Neural progenitor cell (in vitro differentiated cells): ENCODE data around the gene SLF2. TPM values are rescaled to one million over a fixed set of nuclear protein-coding genes. Genes with fewer than 3 reads are reported as not detected.

ENCODE experiments used
- DNase-seq: peaks from one replicate; pipeline ENCODE4 v3.0.0-alpha.2; 2016; ENCODE audit warnings: low spot score
- H2AFZ ChIP-seq: fragments of 200-600 bp; sonication (generic); replicated peaks from 2 replicates; pipeline ENCODE4 v1.6.1; 2016; ENCODE audit warnings: antibody characterized with exemption
- H3F3A ChIP-seq: fragments of 200-600 bp; sonication (generic); 2 replicates; pipeline ENCODE4 v1.6.1; 2016; ENCODE audit warnings: antibody characterized with exemption, low read depth
- H3K27ac ChIP-seq: fragments of 200-600 bp; sonication (generic); 2 replicates; pipeline ENCODE4 v1.5.1; 2016; ENCODE audit warnings: mild to moderate bottlenecking
- H3K27me3 ChIP-seq: fragments of 200-600 bp; sonication (generic); 2 replicates; pipeline ENCODE4 v1.6.1; 2016; ENCODE audit warnings: mild to moderate bottlenecking, moderate library complexity
- H3K36me3 ChIP-seq: fragments of 200-600 bp; sonication (generic); 2 replicates; pipeline ENCODE4 v1.5.1; 2016
- H3K4me1 ChIP-seq: fragments of 200-600 bp; sonication (generic); 2 replicates; pipeline ENCODE4 v1.6.1; 2016; ENCODE audit warnings: mixed run types
- H3K4me2 ChIP-seq: fragments of 200-600 bp; sonication (generic); 2 replicates; pipeline ENCODE4 v1.6.1; 2016
- H3K4me3 ChIP-seq: fragments of 200-600 bp; sonication (generic); 2 replicates; pipeline ENCODE4 v1.5.1; 2016
- H3K79me2 ChIP-seq: fragments of 200-600 bp; sonication (generic); 2 replicates; pipeline ENCODE4 v1.6.1; 2016; ENCODE audit warnings: low read depth
- H3K9ac ChIP-seq: fragments of 200-600 bp; sonication (generic); 2 replicates; pipeline ENCODE4 v1.6.1; 2016
- H3K9me3 ChIP-seq: fragments of 200-600 bp; sonication (generic); 2 replicates; pipeline ENCODE4 v1.5.1; 2016; ENCODE audit warnings: low read depth
- H4K20me1 ChIP-seq: fragments of 200-600 bp; sonication (generic); 2 replicates; pipeline ENCODE4 v1.6.1; 2016; ENCODE audit warnings: low read depth
- H3K27ac Mint-ChIP-seq: 3 replicates; pipeline ENCODE4 v1.8.0; 2021; ENCODE audit warnings: mixed read lengths
- H3K27me3 Mint-ChIP-seq: 2 replicates; pipeline ENCODE4 v1.8.0; 2022; ENCODE audit warnings: low read depth, mild to moderate bottlenecking, inconsistent platforms, moderate library complexity, mixed read lengths; ENCODE audit not compliant: insufficient read depth
- H3K36me3 Mint-ChIP-seq: 3 replicates; pipeline ENCODE4 v1.8.0; 2021; ENCODE audit warnings: mixed read lengths
- H3K4me1 Mint-ChIP-seq: 3 replicates; pipeline ENCODE4 v1.8.0; 2021; ENCODE audit warnings: mixed read lengths
- H3K4me3 Mint-ChIP-seq: 3 replicates; pipeline ENCODE4 v1.8.0; 2021; ENCODE audit warnings: mild to moderate bottlenecking, moderate library complexity, mixed read lengths
- H3K9me3 Mint-ChIP-seq: 3 replicates; pipeline ENCODE4 v1.8.0; 2020; ENCODE audit warnings: mixed read lengths
- EZH2 ChIP-seq: fragments of 200-600 bp; sonication (generic); IDR thresholded peaks from 2 replicates; pipeline ENCODE4 v1.6.1; 2017; ENCODE audit warnings: antibody characterized with exemption, mild to moderate bottlenecking, moderate library complexity
- EZH2phosphoT487 ChIP-seq: fragments of 200-600 bp; sonication (generic); IDR thresholded peaks from 2 replicates; pipeline ENCODE4 v1.6.1; 2017; ENCODE audit warnings: antibody characterized with exemption
- total RNA-seq: library from RNA; depleted of rRNA; stranded (reverse); fragments of >200 nt; gene quantifications from 2 replicates; pipeline ENCODE4 v1.2.3, GENCODE V29; 2015; ENCODE audit warnings: low replicate concordance
- TF ChIP-seq, protein P1 (sequence below): fragments of 200-600 bp; sonication (generic); IDR thresholded peaks from 2 replicates; pipeline ENCODE4 v1.5.1; 2017; ENCODE audit warnings: antibody characterized with exemption, mild to moderate bottlenecking

SLF2 gene
- total RNA-seq, 1 donor from 2014 or later: 19.5 TPM

DNA sequence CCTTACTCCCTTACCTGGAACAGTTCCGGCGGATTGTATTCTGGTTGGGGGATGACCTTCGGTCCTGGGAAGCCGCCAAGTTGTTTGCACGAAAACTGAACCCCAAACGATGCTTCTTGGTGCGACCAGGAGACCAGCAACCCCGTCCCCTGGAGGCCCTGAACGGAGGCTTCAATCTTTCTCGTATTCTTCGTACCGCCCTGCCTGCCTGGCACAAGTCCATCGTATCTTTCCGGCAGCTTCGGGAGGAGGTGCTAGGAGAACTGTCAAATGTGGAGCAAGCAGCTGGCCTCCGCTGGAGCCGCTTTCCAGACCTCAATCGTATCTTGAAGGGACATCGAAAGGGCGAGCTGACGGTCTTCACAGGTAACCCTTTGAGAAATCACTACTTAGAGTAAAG lies 76.3 kb downstream of the SLF2 start:
- H3K4me3 Mint-ChIP-seq: peak overlapping the region; percentile 43

DNA sequence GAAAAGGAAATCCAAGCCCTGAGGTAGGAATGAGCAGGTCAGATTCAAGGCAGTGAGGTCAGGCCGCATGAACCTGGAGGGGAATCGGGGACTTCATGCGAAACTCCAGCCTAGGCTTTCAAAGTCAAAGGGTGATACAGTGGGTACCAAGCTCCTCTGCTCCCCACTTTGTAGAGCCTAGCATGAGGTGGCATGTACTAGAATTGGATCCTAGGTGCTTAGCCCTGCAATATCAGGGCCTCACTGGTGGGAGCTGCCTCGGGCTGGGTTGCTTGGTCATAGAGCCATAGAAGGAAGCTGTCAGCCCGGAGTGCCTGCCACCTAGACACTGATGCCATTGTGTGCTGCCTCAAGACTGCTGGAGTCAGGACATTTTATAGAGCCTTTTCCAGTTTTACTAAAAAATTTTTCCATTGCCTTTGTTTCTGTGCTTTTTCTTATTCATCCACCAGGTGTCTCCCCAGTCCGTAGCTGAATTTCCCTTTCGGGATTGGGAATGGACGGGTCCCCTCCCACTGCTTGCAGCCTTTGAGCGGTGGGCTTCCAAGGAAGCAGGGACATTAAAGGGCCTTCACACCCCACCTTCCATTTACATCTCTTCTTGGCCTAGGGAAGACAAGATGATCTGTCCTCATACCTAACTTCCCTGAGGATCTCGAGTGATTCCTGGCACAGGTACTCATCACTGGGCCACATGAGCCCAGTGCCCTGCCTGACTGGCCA lies 81.4 kb downstream of the SLF2 start:
- H3K9me3 ChIP-seq: no peaks in the 10 kb centered on the region
- TF ChIP-seq EZH2phosphoT487: no peak
- TF ChIP-seq, protein P1, sequence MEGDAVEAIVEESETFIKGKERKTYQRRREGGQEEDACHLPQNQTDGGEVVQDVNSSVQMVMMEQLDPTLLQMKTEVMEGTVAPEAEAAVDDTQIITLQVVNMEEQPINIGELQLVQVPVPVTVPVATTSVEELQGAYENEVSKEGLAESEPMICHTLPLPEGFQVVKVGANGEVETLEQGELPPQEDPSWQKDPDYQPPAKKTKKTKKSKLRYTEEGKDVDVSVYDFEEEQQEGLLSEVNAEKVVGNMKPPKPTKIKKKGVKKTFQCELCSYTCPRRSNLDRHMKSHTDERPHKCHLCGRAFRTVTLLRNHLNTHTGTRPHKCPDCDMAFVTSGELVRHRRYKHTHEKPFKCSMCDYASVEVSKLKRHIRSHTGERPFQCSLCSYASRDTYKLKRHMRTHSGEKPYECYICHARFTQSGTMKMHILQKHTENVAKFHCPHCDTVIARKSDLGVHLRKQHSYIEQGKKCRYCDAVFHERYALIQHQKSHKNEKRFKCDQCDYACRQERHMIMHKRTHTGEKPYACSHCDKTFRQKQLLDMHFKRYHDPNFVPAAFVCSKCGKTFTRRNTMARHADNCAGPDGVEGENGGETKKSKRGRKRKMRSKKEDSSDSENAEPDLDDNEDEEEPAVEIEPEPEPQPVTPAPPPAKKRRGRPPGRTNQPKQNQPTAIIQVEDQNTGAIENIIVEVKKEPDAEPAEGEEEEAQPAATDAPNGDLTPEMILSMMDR: peak; percentile 72
- Mint-ChIP-seq H3K4me1 (peaks cover 4% of the 10 kb centered on the region), H3K9me3 (no peaks in the 10 kb centered on the region), H3K27me3 (peaks cover 4% of the 10 kb centered on the region), H3K36me3 (peaks cover 10% of the 10 kb centered on the region), H3K4me3 (peak overlapping the region; percentile 27), H3K27ac (no peak overlapping the region)
- H2AFZ ChIP-seq: no peak overlapping the region
- peak; percentile 65 for DNase-seq
- H3K27ac ChIP-seq: no peak overlapping the region
- peaks cover 57% of the 10 kb centered on the region for H3F3A ChIP-seq
- H3K79me2 ChIP-seq: peaks cover 20% of the 10 kb centered on the region
- H3K36me3 ChIP-seq: no peaks in the 10 kb centered on the region
- no peak overlapping the region for H3K4me3 ChIP-seq
- peaks cover 6% of the 10 kb centered on the region for H4K20me1 ChIP-seq
- no peak overlapping the region for H3K9ac ChIP-seq
- H3K27me3 ChIP-seq: no peaks in the 10 kb centered on the region
- peaks cover 5% of the 10 kb centered on the region for H3K4me1 ChIP-seq
- no peak overlapping the region for H3K4me2 ChIP-seq

More for the DNA sequence above, 76.3 kb downstream of the SLF2 start:
- Histone ChIP-seq H3K9me3 (no peaks in the 10 kb centered on the region), H3K27me3 (no peaks in the 10 kb centered on the region), H3K4me2 (no peak overlapping the region), H3K36me3 (no peaks in the 10 kb centered on the region), H3K4me1 (peaks cover 14% of the 10 kb centered on the region), H2AFZ (no peak overlapping the region), H3K4me3 (no peak overlapping the region), H3K9ac (no peak overlapping the region), H4K20me1 (peaks cover 16% of the 10 kb centered on the region), H3F3A (peaks cover 14% of the 10 kb centered on the region), H3K79me2 (peaks cover 51% of the 10 kb centered on the region), H3K27ac (no peak overlapping the region)
- Mint-ChIP-seq H3K27ac (no peak overlapping the region), H3K27me3 (peaks cover 7% of the 10 kb centered on the region), H3K36me3 (peaks cover 13% of the 10 kb centered on the region), H3K9me3 (no peaks in the 10 kb centered on the region), H3K4me1 (peaks cover 14% of the 10 kb centered on the region)
- TF ChIP-seq EZH2phosphoT487 (no peak), EZH2 (no peak)
- TF ChIP-seq, protein P1: no peak
- DNase-seq: no peak

DNA sequence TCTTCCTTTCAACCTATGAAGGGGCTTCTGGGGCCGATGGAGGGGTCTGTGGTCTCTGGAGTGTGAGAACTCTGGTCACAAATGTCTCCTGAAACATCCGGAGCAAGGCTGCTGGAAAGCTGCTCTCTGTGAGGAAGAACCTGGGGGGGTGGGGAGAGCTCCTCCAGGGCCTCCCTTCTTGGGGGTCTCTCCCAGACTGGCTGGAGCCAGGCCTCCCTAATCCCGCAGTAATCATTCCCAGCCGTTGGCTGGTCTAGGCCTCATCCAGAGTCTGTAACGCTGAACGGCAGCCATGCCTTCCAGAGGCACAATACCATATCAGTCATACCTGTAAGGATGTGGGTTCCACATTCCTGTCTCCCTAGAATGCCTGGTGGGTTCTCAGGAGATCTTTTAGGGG lies 82.4 kb downstream of the SLF2 start:
- H3K27ac ChIP-seq: no peak overlapping the region
- Mint-ChIP-seq H3K4me3 (peak overlapping the region; percentile 81), H3K27me3 (peaks cover 6% of the 10 kb centered on the region)

More for the DNA sequence above, 82.4 kb downstream of the SLF2 start:
- H3K9ac ChIP-seq: no peak overlapping the region
- no peak overlapping the region for H3K4me3 ChIP-seq
- Mint-ChIP-seq H3K4me1 (peaks cover 4% of the 10 kb centered on the region), H3K9me3 (no peaks in the 10 kb centered on the region), H3K36me3 (peaks cover 10% of the 10 kb centered on the region), H3K27ac (no peak overlapping the region)
- TF ChIP-seq, protein P1: no peak
- no peak for TF ChIP-seq EZH2phosphoT487
- no peak for TF ChIP-seq EZH2
- no peak overlapping the region for H2AFZ ChIP-seq
- no peaks in the 10 kb centered on the region for H3K36me3 ChIP-seq
- H3K27me3 ChIP-seq: no peaks in the 10 kb centered on the region
- no peak overlapping the region for H3K4me2 ChIP-seq
- H3K79me2 ChIP-seq: peaks cover 14% of the 10 kb centered on the region
- no peaks in the 10 kb centered on the region for H4K20me1 ChIP-seq
- no peak for DNase-seq
- H3F3A ChIP-seq: peaks cover 57% of the 10 kb centered on the region
- peaks cover 5% of the 10 kb centered on the region for H3K4me1 ChIP-seq
- no peaks in the 10 kb centered on the region for H3K9me3 ChIP-seq
